Body of pancreas (tissue), 4 donors: ENCODE results near the gene SLC35F6. TPM values are rescaled to one million over a fixed set of nuclear protein-coding genes. Genes with fewer than 3 reads are reported as not detected.

Experiments used
- ATAC-seq: fragments of 150-250 bp; one replicate; pipeline ENCODE4 v1.9.1; 2016
- DNase-seq, 4 donors: peaks; one replicate each; pipeline ENCODE4 v3.0.0-alpha.2; 2019
- H3K27ac ChIP-seq, 4 donors: fragments of 200-600 bp; sonication (generic); 1 replicate in 3 of 4; 2 replicates in 1 of 4; pipeline versions ENCODE4 v1.5.1 to v1.6.1; 2016 to 2019; ENCODE audit warnings: mild to moderate bottlenecking in 1 of 4, mixed read lengths in 1 of 4, moderate library complexity in 1 of 4
- H3K27me3 ChIP-seq, 2 donors: fragments of 200-600 bp; sonication (generic); one replicate each; pipeline ENCODE4 v1.6.0; 2016; ENCODE audit warnings: mild to moderate bottlenecking in 1 of 2
- H3K36me3 ChIP-seq, 2 donors: fragments of 200-600 bp; sonication (generic); replicated peaks in 1 of 2; 2 replicates each; pipeline ENCODE4 v1.5.1; 2016; ENCODE audit warnings: low read depth in 2 of 2; ENCODE audit not compliant: insufficient read depth in 1 of 2
- H3K4me1 ChIP-seq: fragments of 200-600 bp; sonication (generic); one replicate; pipeline ENCODE4 v1.6.0; 2016
- H3K4me3 ChIP-seq, 2 donors: fragments of 200-600 bp; sonication (generic); 1 replicate in 1 of 2; 2 replicates in 1 of 2; pipeline ENCODE4 v1.5.1; 2016 to 2019
- H3K9me3 ChIP-seq, 3 donors: fragments of 200-600 bp; sonication (generic); 1 replicate in 2 of 3; 2 replicates in 1 of 3; pipeline ENCODE4 v1.5.1; 2016
- CTCF ChIP-seq, 7 experiments: fragments of 450-650 bp in 4 of 7; fragments of 200-600 bp in 3 of 7; sonication (generic) in 3 of 7; IDR thresholded peaks; one replicate each; pipeline ENCODE4 v1.5.1; 2016 to 2019; ENCODE audit warnings: antibody characterized with exemption in 7 of 7
- POLR2A ChIP-seq, 3 donors: fragments of 450-650 bp; IDR thresholded peaks; one replicate each; pipeline ENCODE4 v1.6.1; 2016; ENCODE audit warnings: antibody characterized with exemption in 3 of 3, mild to moderate bottlenecking in 2 of 3
- WGBS, 2 donors: methylation state at CpG; one replicate each; pipeline ENCODE4 v1.1.5; 2017; 5-methylcytosine and 5-hydroxymethylcytosine counted together
- intact Hi-C: fragments of 100-400 bp; cut with DNase I; formaldehyde crosslinking; loops from one replicate; pipeline ENCODE4 v1.15.1; 2023
- total RNA-seq, 2 donors: library from RNA; depleted of rRNA; stranded (reverse); fragments of >200 nt; gene quantifications; one replicate each; pipeline ENCODE4 v1.1.0, GENCODE V29; 2016

Gene SLC35F6
- total RNA-seq, 2 donors from 2014 or later, result 17.8 to 21.8 TPM

- H3K4me1 ChIP-seq, result no peaks in the 10 kb centered on the region
- 66 to 88% methylated on average over 5 of the region's 5 CpGs for WGBS, 2 donors
- no peaks in the 10 kb centered on the region for H3K9me3 ChIP-seq
- intact Hi-C loops, result no loop called here
- TF ChIP-seq CTCF (IDR thresholded peaks at IDR 0.05) (no peak), POLR2A (IDR thresholded peaks at IDR 0.05) (no peak)
- H3K4me3 ChIP-seq, result no peak overlapping the region
- DNase-seq (no peak), ATAC-seq (no peak)
- no peaks in the 10 kb centered on the region for H3K27me3 ChIP-seq
- no peaks in the 10 kb centered on the region for H3K36me3 ChIP-seq
- H3K27ac ChIP-seq, result no peak overlapping the region
Measured at GRCh38 chr2:26805241-26805676, 41.2 kb downstream of the SLC35F6 start.

DNA sequence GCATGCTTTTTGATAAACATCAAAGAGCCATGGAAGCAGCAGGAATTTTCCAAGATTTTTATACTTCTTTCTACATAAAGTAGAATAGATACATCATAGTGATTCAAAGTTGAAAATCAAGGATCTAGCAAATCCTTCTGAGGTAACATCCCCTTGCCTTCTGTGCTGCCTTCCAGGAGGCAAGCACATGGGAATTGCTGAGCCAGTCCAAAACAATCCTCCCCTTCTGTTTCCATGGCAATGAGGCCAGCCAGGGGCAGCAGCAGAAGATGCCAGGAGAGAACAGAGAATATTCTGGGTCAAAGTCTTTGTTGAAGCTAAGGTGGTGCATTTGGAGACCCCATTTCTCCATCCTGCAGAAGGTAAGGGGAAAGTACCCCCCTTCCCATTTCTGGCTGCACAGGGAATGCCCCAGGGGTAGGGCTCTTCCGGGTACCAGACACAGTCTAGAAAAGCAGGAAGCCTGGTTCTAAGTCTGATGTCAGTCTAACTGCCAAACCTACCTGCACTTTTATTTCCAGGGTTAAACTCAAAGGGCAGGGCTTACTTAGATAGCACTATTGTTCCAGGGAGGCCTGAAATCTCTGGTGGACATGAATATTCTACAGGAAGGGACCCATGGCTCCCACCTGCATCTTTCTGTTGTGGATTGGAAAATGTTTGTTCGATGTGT is 43.8 kb downstream of the SLC35F6 start:
- Histone ChIP-seq H3K4me3 (no peak overlapping the region), H3K36me3 (no peaks in the 10 kb centered on the region), H3K27me3 (no peaks in the 10 kb centered on the region), H3K9me3 (no peaks in the 10 kb centered on the region), H3K27ac (no peak overlapping the region), H3K4me1 (no peaks in the 10 kb centered on the region)
- intact Hi-C loops, result no loop called here
- ATAC-seq, result no peak
- no peak for TF ChIP-seq CTCF (IDR thresholded peaks at IDR 0.05)
- TF ChIP-seq POLR2A (IDR thresholded peaks at IDR 0.05), result no peak
- no peak for DNase-seq
- WGBS, 2 donors, result 60 to 62% methylated on average over 2 of the region's 2 CpGs

DNA sequence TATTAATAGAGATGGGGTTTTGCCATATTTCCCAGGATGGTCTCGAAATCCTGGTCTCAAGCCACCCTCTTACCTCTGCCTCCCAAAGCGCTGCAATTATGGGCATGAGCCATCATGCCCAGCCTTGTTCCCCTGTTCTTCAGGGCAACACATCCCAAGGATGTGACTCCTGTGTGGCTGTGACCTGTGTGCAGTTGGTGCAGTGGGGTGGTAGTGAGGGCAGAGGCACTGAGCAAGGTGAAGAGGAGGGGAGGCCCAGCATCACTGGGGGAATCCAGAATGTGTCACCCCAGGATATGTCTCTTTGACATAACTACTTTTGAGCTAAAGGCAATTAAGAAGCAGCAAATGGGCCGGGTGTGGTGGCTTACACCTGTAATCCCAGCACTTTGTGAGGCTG is 45.1 kb downstream of the SLC35F6 start:
- DNase-seq, result no peak
- H3K4me3 ChIP-seq, result no peak overlapping the region
- 86 to 87% methylated on average over 2 to 3 of the region's 3 CpGs for WGBS, 2 donors
- no peaks in the 10 kb centered on the region for H3K4me1 ChIP-seq
- TF ChIP-seq CTCF (IDR thresholded peaks at IDR 0.05) (no peak), POLR2A (IDR thresholded peaks at IDR 0.05) (no peak)
- no peaks in the 10 kb centered on the region for H3K27me3 ChIP-seq
- H3K27ac ChIP-seq, result no peak overlapping the region
- ATAC-seq, result no peak
- intact Hi-C loops, result no loop called here
- H3K9me3 ChIP-seq, result no peaks in the 10 kb centered on the region
- H3K36me3 ChIP-seq, result no peaks in the 10 kb centered on the region

- DNase-seq (peak in 1 of 4 donors; percentile 15), ATAC-seq (no peak)
- no peaks in the 10 kb centered on the region for H3K9me3 ChIP-seq
- WGBS, 2 donors, result 45 to 68% methylated on average over 6 of the region's 6 CpGs
- intact Hi-C loops, result no loop called here
- H3K4me3 ChIP-seq, result no peak overlapping the region
- no peaks in the 10 kb centered on the region for H3K4me1 ChIP-seq
- TF ChIP-seq CTCF (IDR thresholded peaks at IDR 0.05), result no peak
- no peak overlapping the region for H3K27ac ChIP-seq
- no peaks in the 10 kb centered on the region for H3K27me3 ChIP-seq
- H3K36me3 ChIP-seq, result no peaks in the 10 kb centered on the region
Measured at GRCh38 chr2:26809876-26810577, 45.9 kb downstream of the SLC35F6 start.
